Stimulated activated CD8-positive, alpha-beta memory T cell treated with anti-CD3 and anti-CD28 coated beads, Interleukin-15, amount 100 ng/mL, for 1 hour (primary cell): Measurements from ENCODE around the gene TSPAN1.

Experiments used
- DNase-seq: peaks from one replicate; pipeline ENCODE4 v3.0.0-alpha.2; 2020; ENCODE audit warnings: low read depth

The TSPAN1 gene

DNA sequence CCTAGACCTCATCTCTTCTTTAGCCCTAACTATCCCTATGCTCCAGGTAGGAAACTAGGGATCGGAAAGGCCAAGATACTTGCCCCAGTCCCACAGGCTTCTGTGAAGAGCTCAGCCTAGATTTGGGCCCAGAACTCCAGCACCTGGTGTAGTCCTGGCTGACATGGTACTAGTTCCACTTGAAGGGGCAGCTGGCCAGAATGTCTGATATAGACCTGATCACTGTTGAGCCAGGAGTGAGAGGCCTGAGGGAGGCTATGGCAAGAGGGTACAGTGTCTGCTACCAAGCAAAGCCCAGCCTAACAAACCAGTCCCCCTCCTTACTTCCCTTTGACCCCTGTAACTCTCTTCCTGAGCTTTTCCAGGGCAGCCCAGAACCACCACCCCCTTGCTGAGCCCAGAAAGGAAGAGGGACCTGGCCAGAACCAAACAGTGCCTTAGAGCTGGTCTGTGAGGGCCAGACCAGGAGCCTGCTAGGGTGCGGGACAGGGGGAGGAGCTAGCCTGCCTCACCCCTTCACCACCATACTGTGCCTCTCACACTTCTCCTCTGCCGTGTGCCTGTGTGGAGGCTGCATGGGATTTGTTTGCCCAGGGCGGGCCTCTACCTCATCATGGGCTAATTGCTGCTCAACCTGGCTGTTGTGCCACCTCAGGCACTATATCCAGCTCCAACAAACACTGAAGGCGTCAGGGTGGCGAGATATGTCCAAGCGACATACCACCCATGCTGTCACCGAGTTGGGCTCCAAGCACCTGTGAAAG is 12.4 kb downstream of the TSPAN1 start:
- no peak for DNase-seq

- no peak for DNase-seq
These were observed 13.6 kb downstream of the TSPAN1 start for GRCh38 chr1:46188295-46189030.

DNA sequence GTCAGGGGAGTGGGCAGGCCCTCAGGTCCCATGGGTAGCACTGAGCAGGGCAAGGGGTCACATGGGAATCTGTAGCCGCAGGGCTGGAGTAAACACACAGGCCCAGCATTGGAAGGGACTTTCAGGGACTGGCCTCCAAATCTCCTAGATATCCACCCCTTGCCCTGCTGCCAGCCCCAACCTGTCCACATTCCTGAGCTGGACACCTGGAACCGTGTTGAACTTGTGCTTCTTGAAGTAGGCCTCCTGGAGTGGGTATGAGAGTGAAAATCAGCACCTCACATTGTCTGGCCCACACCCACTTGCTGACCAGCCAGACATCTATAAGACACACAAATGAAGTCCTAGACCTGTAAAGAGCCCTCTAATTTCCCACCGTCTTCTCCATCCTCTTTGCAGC is 15.7 kb downstream of the TSPAN1 start:
- no peak for DNase-seq

DNA sequence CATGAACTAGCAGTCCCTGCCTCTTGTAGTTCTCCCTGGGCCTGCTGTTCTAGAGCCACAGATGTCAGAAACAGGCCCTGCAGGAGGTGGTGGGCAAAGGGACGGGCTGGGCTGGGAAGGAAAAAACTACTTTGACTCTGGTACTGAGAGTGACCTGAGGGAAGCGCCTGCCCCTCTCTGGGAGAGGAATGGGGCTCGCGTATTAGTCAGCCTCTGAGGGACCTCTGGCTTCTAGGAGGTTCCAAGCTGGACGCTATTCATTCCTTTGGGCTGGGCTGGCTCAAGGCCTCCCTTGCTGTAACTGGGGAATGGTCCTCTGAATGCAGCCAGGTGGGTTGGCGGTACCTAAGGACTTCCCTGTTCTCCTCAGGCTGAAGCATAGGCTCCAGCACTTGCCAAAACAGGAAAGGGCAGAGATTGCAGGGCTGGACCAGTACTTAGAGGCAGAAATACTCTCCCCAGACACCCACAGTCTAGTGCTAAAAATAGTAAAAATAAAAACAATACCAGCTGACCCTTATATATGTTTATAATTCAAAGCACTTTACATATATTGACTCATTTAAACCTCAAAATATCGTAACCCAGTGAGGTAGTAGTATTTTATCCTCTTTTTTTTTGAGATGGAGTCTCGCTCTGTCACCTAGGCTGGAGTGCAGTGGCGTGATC is 16.3 kb downstream of the TSPAN1 start:
- no peak for DNase-seq

- DNase-seq = no peak
These were observed 17.3 kb downstream of the TSPAN1 start for GRCh38 chr1:46192171-46192570.

DNA sequence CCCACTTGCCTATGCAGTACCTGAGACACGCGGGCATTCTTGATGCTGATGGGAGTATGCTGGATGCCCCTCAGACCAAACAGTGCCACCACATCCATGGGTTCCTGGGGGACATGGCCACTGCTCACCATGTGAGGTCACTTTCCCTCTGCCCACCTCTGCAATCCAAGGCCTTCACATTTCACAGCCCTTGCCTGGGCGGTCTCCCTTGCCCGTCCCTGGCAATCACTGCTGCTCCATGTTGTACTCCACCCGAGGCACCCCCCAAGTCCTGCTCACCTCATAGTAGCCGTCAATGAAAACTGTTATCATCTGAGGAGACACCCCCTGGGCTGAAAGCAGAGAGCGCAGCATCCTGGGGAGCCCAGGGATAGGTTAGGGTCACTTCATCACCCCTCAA is 18.4 kb downstream of the TSPAN1 start:
- no peak for DNase-seq

DNA sequence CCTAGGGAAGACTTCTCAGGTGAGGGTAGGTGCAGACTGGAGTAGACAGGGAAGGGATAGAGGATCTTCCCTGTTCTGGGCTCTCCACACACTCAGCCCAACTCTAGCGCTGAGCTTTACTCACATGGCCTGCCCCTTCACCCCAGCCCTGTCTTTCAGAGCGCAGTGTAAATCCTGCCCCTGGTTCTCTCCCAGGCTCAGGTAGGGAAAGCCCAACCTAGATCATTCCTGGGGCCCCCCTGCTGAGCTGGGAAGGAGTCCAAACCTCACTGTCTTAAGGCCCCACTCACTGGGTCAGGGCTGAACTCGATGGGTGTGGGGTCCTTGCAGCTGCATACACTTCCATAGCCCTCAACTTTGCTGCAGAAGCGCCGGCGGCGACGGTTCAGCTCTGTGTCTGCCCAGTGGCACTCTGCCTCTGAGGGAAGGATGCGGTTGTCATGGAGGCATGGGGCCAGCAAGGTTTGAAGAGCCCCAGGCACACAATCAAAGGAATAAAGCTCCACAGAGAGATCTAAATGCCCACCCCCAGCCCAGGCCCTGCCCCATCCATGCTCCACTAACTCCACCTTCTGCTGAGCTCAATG is 19.2 kb downstream of the TSPAN1 start:
- DNase-seq = no peak

DNA sequence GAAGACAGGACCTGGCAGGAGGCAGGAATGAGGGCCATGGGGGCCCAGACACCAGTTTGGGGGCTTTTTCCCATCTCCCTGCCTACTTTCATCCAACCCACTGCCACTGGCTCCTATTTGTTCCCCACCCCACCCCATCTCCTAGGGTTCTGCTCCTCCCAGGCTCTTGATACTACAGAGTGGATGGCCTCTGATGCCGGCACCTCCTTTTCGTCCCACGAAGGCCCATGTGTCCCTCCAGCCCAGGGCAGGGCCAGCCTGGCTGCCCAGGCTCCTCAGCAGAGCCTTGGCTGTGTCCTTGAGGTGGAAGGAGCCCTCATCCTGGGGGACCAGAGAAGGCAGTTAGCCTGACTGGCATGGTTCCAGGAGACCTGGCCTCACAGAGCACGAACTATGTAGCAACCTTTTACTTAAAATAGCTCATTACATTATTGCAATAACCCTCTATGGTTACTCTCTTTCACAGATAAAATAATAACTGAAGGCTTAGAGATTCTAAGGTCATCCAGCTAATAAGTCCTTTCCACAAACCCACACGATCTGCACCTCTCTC is 19.8 kb downstream of the TSPAN1 start:
- DNase-seq = no peak

DNA sequence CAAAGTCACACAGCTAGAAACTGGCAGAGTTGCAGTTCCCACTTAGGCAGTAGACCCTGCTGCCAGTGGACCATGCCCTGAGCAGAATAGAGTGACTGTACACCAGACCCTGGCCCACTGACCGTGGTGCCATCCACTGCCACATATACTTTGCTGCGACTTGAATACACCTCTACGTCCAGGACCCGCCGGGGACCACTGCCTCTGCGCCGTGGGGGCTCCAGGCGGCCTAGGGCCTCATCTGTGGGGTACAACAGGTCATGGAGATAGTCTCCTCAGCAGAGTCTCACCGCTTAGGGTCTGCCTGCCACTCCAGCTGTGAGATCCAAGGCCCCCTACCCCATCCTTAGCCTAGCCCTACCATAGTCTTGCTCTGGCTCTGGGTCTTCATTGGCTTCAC is 21.7 kb downstream of the TSPAN1 start:
- DNase-seq = no peak

GRCh38 chr1:46197560-46197963 is 22.7 kb downstream of the TSPAN1 start:
- DNase-seq = no peak

GRCh38 chr1:46197964-46198811 is 23.3 kb downstream of the TSPAN1 start, which contains the start of gene POMGNT1:
POMGNT1 (minus strand) TSS chr1:46198434; CDS start chr1:46197821, 613 bp downstream.
- peak; percentile 55 for DNase-seq

GRCh38 chr1:46199233-46199749 is 24.4 kb downstream of the TSPAN1 start:
- DNase-seq = no peak

- no peak for DNase-seq
These were observed 29.0 kb downstream of the TSPAN1 start for GRCh38 chr1:46203738-46204405.

- no peak for DNase-seq
These were observed 29.5 kb downstream of the TSPAN1 start for GRCh38 chr1:46204406-46204742.

GRCh38 chr1:46205141-46205540 is 30.3 kb downstream of the TSPAN1 start:
- DNase-seq = no peak

DNA sequence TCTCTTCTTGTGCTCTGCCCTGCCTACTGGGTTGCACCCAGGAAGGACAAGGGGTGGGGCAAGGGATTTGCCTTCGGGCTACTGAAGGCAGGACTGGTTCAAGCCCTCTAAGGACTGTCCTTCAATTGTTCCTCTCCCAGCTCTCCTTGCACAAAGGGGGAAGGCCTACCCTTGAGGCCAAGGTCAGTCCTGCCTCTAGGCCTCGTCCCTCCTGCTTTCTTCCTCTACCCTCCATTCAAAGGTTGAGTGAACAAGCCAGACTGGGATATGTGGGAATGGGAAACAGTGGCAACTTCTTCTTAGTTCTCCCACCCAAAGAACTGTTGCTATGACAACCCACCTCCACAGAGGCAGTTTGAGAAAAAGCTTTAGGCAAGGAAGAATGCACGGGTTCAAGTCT is 30.9 kb downstream of the TSPAN1 start:
- no peak for DNase-seq

DNA sequence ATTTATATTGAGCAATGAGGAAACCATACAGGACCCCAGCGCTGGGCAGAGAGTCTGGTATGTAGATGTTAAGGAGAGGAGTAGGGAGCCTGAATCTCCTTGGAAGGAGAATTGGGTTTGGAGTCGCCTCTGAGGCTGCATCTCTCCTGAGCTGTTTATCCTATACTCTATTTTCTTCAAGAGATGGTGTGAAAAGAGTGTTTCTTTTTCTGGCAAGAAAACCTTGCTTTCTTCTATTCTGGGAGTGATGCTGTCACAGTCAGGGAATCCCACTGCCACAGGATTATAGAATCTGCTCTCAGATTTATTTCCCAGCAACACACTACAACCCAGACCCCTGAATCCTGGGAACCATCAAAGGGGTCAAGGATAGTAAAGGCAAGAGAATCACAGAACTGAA is 31.5 kb downstream of the TSPAN1 start:
- no peak for DNase-seq

DNA sequence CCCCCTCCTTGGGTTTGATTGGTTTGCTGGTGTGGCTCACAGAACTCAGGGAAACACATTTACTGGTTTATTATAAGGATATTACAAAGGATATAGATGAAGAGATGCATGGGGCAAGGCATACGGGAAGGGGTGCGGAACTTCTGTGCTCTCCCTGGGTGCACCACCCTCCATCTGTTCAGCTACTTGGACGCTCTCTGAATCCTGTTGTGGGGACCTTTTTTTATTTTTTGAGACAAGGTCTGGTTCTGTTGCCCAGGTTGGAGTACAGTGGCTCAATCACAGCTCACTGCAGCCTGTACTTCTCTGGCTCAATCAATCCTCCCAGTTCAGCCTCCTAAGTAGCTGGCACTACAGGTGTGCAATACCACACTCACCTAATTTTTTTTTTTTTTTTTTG is 35.7 kb downstream of the TSPAN1 start:
- DNase-seq = no peak

- DNase-seq = no peak
These were observed 36.2 kb downstream of the TSPAN1 start for GRCh38 chr1:46211051-46211450.

GRCh38 chr1:46215504-46215903 is 40.6 kb downstream of the TSPAN1 start:
- no peak for DNase-seq

DNA sequence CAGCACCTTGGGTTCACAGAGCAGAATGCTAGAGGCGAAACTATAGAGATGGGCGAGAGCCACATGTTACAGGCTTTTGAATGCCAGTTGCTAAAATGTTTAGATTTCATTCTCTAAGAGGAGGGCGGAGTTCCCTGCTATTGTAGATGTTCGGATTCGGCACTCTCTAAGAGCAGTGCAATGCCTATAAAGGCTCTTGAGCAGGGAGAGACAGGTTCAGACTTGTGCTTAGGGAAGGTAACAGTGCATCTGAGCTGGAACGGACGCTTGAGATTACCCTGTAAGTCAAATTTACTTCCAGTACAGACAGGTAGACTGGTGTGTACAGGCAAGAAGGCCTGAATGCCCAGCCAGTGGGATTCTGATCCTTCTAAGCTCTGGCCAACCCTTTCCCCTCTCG is 43.6 kb downstream of the TSPAN1 start:
- no peak for DNase-seq
